Central memory CD8-positive, alpha-beta T cell (primary cell): ENCODE results near the gene PRKRIP1.
"Not testable (repeated sequence)": the region's sequence is repeated elsewhere in the genome, so short reads cannot be mapped to it uniquely, and the experiment has no call there.

ENCODE experiments used
- ATAC-seq: fragments of 150-1000 bp; cut with Tn5 transposase; replicated peaks from 2 replicates; pipeline ENCODE4 v1.10.0; 2022; ENCODE audit warnings: mild to moderate bottlenecking, moderate FRiP score, moderate number of reproducible peaks; ENCODE audit not compliant: poor library complexity, severe bottlenecking; ENCODE audit errors: extremely low read depth
- DNase-seq, 2 donors: peaks; one replicate each; pipeline ENCODE4 v3.0.0; 2021; ENCODE audit warnings: low spot score in 2 of 2
- H3K27ac Mint-ChIP-seq: one replicate; pipeline ENCODE4 v1.8.0; 2022; ENCODE audit warnings: low read depth, mild to moderate bottlenecking, moderate library complexity, mixed read lengths
- H3K27me3 Mint-ChIP-seq: one replicate; pipeline ENCODE4 v1.8.0; 2022; ENCODE audit warnings: mixed read lengths
- H3K36me3 Mint-ChIP-seq: one replicate; pipeline ENCODE4 v1.8.0; 2022; ENCODE audit warnings: mild to moderate bottlenecking, moderate library complexity, mixed read lengths; ENCODE audit not compliant: insufficient read depth
- H3K4me1 Mint-ChIP-seq: one replicate; pipeline ENCODE4 v1.8.0; 2022; ENCODE audit warnings: mixed read lengths
- H3K4me3 Mint-ChIP-seq: one replicate; pipeline ENCODE4 v1.8.0; 2022; ENCODE audit warnings: mild to moderate bottlenecking, moderate library complexity, mixed read lengths
- H3K9me3 Mint-ChIP-seq: one replicate; pipeline ENCODE4 v1.8.0; 2022; ENCODE audit warnings: mixed read lengths

The PRKRIP1 gene

DNA sequence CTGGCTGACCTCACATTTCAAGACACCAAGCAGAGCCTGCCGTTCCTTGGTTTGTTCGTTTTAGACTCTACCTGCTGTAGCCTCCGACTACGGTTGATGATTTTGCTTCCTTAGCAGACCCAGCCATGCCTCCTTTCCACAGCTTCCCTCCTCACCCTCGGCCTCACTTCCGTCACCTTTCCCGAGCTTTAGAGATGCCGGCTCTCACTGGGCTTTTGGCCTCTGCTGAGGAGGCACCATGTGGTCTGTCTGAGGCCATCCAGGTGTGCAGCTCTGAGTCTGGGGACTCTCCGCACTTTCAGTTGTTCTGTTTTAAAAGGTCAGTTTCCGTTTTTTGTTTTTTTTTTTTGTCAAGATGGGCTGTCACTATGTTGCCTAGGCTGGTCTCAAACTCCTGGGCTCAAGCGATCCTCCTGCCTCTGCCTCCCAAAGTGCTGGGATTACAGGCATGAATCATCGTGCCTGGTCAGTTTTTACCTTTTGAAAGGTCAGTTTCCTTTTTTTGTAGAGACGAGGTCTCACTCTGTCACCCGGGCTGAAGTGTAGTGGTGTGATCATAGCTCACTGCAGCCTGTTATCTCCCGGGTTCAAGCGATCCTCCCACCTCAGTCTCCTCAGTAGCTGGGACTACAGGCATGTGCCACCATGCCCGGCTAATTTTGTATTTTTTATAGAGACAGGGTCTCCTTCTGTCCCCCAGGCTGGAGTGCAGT, 49.0 kb downstream of the PRKRIP1 start:
- no peak for ATAC-seq
- H3K4me3 Mint-ChIP-seq: no peak overlapping the region
- H3K27me3 Mint-ChIP-seq: no peaks in the 10 kb centered on the region
- H3K4me1 Mint-ChIP-seq: no peaks in the 10 kb centered on the region
- H3K36me3 Mint-ChIP-seq: peaks cover 22% of the 10 kb centered on the region
- no peaks in the 10 kb centered on the region for H3K9me3 Mint-ChIP-seq
- peak overlapping the region; percentile 41 for H3K27ac Mint-ChIP-seq
- DNase-seq: no peak

DNA sequence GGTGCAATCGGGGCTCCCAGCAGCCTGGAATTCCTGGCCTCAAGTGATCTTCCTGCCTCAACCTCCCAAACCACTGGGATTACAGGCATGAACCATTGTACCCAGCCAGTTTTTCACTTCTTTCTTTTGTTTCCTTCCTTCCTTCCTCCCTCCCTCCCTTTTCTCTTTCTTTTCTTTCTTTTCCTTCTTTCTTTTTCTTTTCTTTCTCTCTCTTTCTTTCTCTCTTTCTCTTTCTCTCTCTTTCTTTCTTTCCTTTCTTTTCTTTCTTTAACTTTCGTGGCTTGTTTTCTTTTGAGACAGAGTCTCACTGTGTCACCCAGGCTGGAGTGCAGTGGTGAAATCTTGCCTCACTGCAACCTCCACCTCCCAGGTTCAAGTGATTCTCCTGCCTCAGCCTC, 49.5 kb downstream of the PRKRIP1 start:
- H3K4me1 Mint-ChIP-seq: no peaks in the 10 kb centered on the region
- H3K27me3 Mint-ChIP-seq: no peaks in the 10 kb centered on the region
- H3K27ac Mint-ChIP-seq: no peak overlapping the region
- H3K4me3 Mint-ChIP-seq: no peak overlapping the region
- H3K9me3 Mint-ChIP-seq: no peaks in the 10 kb centered on the region
- peaks cover 22% of the 10 kb centered on the region for H3K36me3 Mint-ChIP-seq
- no peak for DNase-seq
- no peak for ATAC-seq

DNA sequence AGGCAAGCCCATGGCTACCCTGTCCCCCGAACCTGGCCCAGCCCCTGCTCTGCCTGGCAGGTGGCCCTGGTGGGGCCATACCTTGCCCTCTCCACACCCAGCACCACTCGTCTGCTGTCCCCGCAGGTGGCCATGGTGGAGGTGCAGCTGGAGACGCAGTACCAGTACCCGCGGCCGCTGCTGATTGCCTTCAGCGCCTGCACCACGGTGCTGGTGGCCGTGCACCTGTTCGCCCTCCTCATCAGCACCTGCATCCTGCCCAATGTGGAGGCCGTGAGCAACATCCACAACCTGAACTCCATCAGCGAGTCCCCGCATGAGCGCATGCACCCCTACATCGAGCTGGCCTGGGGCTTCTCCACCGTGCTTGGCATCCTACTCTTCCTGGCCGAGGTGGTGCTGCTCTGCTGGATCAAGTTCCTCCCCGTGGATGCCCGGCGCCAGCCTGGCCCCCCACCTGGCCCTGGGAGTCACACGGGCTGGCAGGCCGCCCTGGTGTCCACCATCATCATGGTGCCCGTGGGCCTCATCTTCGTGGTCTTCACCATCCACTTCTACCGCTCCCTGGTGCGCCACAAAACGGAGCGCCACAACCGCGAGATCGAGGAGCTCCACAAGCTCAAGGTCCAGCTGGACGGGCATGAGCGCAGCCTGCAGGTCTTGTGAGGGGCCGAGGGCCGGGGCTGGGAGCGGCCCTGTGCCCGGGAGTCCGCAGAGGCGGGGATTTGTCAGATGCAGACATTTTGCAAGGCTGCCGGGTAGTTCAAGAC, 50.4 kb downstream of the PRKRIP1 start:
- H3K36me3 Mint-ChIP-seq: peaks cover 18% of the 10 kb centered on the region

GRCh38 chr7:102447311-102447710, 51.1 kb downstream of the PRKRIP1 start:
- Mint-ChIP-seq H3K27me3 (no peaks in the 10 kb centered on the region), H3K27ac (peak overlapping the region; percentile 62), H3K4me3 (no peak overlapping the region), H3K9me3 (no peaks in the 10 kb centered on the region), H3K36me3 (peaks cover 14% of the 10 kb centered on the region), H3K4me1 (no peaks in the 10 kb centered on the region)
- ATAC-seq (no peak), DNase-seq (no peak)

More for the DNA sequence above, 50.4 kb downstream of the PRKRIP1 start:
- Mint-ChIP-seq H3K27me3 (no peaks in the 10 kb centered on the region), H3K9me3 (no peaks in the 10 kb centered on the region), H3K4me3 (no peak overlapping the region), H3K4me1 (no peaks in the 10 kb centered on the region), H3K27ac (peak overlapping the region; percentile 62)
- DNase-seq (no peak), ATAC-seq (no peak)

- ATAC-seq (no peak), DNase-seq (no peak)
- Mint-ChIP-seq H3K27ac (no peak overlapping the region), H3K36me3 (peaks cover 10% of the 10 kb centered on the region), H3K4me1 (no peaks in the 10 kb centered on the region), H3K27me3 (no peaks in the 10 kb centered on the region), H3K9me3 (no peaks in the 10 kb centered on the region), H3K4me3 (no peak overlapping the region)
Measured at GRCh38 chr7:102449136-102449535, 53.0 kb downstream of the PRKRIP1 start.

DNA sequence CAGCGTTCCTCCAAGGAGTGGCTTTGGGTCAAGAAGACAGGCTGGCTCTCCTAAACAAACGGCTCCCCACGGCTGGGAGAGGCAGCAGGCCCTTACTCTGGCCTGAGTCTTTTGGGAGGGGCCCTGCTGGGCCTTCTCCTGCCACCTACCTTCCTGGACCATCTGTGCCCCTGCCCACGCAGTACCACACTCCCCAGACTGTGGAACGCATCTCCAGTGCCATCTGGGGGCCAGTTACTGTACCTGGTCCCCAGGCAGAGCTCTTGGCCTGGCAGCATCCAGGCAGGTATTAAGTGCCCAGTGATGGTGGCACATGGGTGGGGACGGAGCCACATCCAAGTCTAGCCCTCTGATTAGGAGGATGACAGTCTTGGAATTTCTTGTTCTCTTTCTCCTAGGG, 54.1 kb downstream of the PRKRIP1 start:
- Mint-ChIP-seq H3K4me3 (no peak overlapping the region), H3K9me3 (no peaks in the 10 kb centered on the region), H3K36me3 (peaks cover 8% of the 10 kb centered on the region), H3K27ac (peak overlapping the region; percentile 55), H3K4me1 (no peaks in the 10 kb centered on the region), H3K27me3 (no peaks in the 10 kb centered on the region)
- ATAC-seq (peak; percentile 73), DNase-seq (no peak)

DNA sequence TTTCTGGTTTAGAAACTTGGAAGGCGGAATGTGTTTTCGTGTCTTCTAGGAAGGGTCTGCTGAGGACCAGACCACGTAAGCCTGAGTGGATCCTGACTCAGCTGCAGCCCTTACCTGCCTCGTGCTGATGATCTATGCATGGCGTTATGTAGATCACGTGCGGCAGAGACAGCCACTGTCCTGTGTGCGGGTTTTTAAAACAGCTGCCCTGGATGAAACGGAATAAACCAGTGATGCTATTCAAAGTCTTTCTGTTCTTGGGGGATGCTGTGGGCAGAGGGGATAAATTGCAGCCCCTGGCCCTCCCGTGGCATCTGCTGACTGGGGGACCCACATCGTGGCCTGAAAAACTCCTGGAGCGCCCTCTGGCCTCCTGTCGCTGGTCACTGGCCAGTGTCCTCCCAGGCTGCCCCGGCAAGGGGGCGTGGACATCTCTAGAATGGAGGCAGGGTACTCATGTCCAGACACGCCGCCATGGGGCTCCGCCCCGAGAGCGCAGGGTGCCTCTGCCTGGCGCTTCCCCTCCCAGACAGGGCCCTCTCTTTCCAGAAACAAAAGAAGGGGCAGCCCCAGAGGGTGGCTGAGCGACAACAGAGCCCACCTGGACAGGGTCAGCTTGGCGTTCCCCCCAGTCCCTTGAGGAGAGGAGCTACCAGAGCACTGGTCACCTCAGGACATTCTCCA, 55.4 kb downstream of the PRKRIP1 start:
- Mint-ChIP-seq H3K36me3 (peaks cover 9% of the 10 kb centered on the region), H3K27ac (no peak overlapping the region), H3K27me3 (no peaks in the 10 kb centered on the region), H3K4me3 (no peak overlapping the region), H3K9me3 (no peaks in the 10 kb centered on the region), H3K4me1 (no peaks in the 10 kb centered on the region)
- DNase-seq (no peak), ATAC-seq (no peak)

GRCh38 chr7:102452451-102452850, 56.3 kb downstream of the PRKRIP1 start:
- peaks cover 8% of the 10 kb centered on the region for H3K36me3 Mint-ChIP-seq
- H3K4me3 Mint-ChIP-seq: no peak overlapping the region
- no peaks in the 10 kb centered on the region for H3K9me3 Mint-ChIP-seq
- no peak for ATAC-seq
- no peaks in the 10 kb centered on the region for H3K4me1 Mint-ChIP-seq
- H3K27ac Mint-ChIP-seq: no peak overlapping the region
- H3K27me3 Mint-ChIP-seq: no peaks in the 10 kb centered on the region
- DNase-seq: no peak

GRCh38 chr7:102453319-102453718, 57.2 kb downstream of the PRKRIP1 start:
- no peak overlapping the region for H3K27ac Mint-ChIP-seq
- H3K36me3 Mint-ChIP-seq: peaks cover 8% of the 10 kb centered on the region
- no peaks in the 10 kb centered on the region for H3K9me3 Mint-ChIP-seq
- H3K27me3 Mint-ChIP-seq: no peaks in the 10 kb centered on the region
- H3K4me3 Mint-ChIP-seq: no peak overlapping the region
- H3K4me1 Mint-ChIP-seq: no peaks in the 10 kb centered on the region
- ATAC-seq (no peak), DNase-seq (no peak)

GRCh38 chr7:102454468-102454867, 58.3 kb downstream of the PRKRIP1 start:
- peak overlapping the region; percentile 59 for H3K27ac Mint-ChIP-seq
- peaks cover 9% of the 10 kb centered on the region for H3K36me3 Mint-ChIP-seq
- no peak overlapping the region for H3K4me3 Mint-ChIP-seq
- no peak for ATAC-seq
- no peaks in the 10 kb centered on the region for H3K27me3 Mint-ChIP-seq
- no peaks in the 10 kb centered on the region for H3K4me1 Mint-ChIP-seq
- H3K9me3 Mint-ChIP-seq: no peaks in the 10 kb centered on the region
- DNase-seq: no peak

- Mint-ChIP-seq H3K36me3 (peaks cover 12% of the 10 kb centered on the region), H3K27ac (peak overlapping the region; percentile 59)
- H3K4me1 Mint-ChIP-seq, H3K27me3 Mint-ChIP-seq, ATAC-seq, H3K9me3 Mint-ChIP-seq, DNase-seq, H3K4me3 Mint-ChIP-seq: not testable (repeated sequence)
Measured at GRCh38 chr7:102454932-102455331, 58.8 kb downstream of the PRKRIP1 start.

- no peaks in the 10 kb centered on the region for H3K27me3 Mint-ChIP-seq
- H3K27ac Mint-ChIP-seq: no peak overlapping the region
- DNase-seq (no peak), ATAC-seq (no peak)
- no peak overlapping the region for H3K4me3 Mint-ChIP-seq
- H3K36me3 Mint-ChIP-seq: peaks cover 14% of the 10 kb centered on the region
- no peaks in the 10 kb centered on the region for H3K9me3 Mint-ChIP-seq
- peaks cover 2% of the 10 kb centered on the region for H3K4me1 Mint-ChIP-seq
Measured at GRCh38 chr7:102455596-102455995, 59.4 kb downstream of the PRKRIP1 start.

- no peaks in the 10 kb centered on the region for H3K9me3 Mint-ChIP-seq
- no peak overlapping the region for H3K27ac Mint-ChIP-seq
- H3K36me3 Mint-ChIP-seq: peaks cover 15% of the 10 kb centered on the region
- ATAC-seq: no peak
- H3K4me3 Mint-ChIP-seq: no peak overlapping the region
- no peaks in the 10 kb centered on the region for H3K27me3 Mint-ChIP-seq
- peaks cover 6% of the 10 kb centered on the region for H3K4me1 Mint-ChIP-seq
- DNase-seq: no peak
Measured at GRCh38 chr7:102456327-102456726, 60.2 kb downstream of the PRKRIP1 start.
